ENCODE results near the gene SPDYE4. TPM values are rescaled to one million over a fixed set of nuclear protein-coding genes. Genes with fewer than 3 reads are reported as not detected.

SPDYE4 gene
- total RNA-seq, 2 experiments from 2014 or later: not detected

GRCh38 chr17:8706431-8706830 is 51.9 kb downstream of the SPDYE4 start:
- Histone ChIP-seq H3K27me3 (ENCODE audit: control insufficient read depth in 1 of 2, insufficient read depth in 2 of 2, low read length in 2 of 2) (peaks cover 4 to 8% of the 10 kb centered on the region in 2 experiments), H3K4me1 (ENCODE audit: insufficient read depth, low read length) (no peaks in the 10 kb centered on the region), H3K4me3 (ENCODE audit: low read length) (no peak overlapping the region), H3K27ac (ENCODE audit: low read depth in 1 of 2, low read length in 2 of 2) (no peak overlapping the region), H3K9me3 (ENCODE audit: control insufficient read depth in 1 of 2, insufficient read depth in 1 of 2, low read length in 2 of 2) (peaks cover 0 to 1% of the 10 kb centered on the region in 2 experiments), H3K36me3 (ENCODE audit: insufficient read depth, low read length) (no peaks in the 10 kb centered on the region)
- intact Hi-C loops (cut with DNase I, micrococcal nuclease): no loop called here
- no peaks in the 10 kb centered on the region for H3K36me3 Mint-ChIP-seq (ENCODE audit: low read depth)
- POLR2A ChIA-PET: no interaction called here
- H3K4me3 Mint-ChIP-seq: no peak overlapping the region
- H3K27me3 Mint-ChIP-seq: peaks cover 39% of the 10 kb centered on the region
- ATAC-seq (ENCODE audit: poor library complexity) (no peak), DNase-seq (no peak)
- TF ChIP-seq, protein P1, sequence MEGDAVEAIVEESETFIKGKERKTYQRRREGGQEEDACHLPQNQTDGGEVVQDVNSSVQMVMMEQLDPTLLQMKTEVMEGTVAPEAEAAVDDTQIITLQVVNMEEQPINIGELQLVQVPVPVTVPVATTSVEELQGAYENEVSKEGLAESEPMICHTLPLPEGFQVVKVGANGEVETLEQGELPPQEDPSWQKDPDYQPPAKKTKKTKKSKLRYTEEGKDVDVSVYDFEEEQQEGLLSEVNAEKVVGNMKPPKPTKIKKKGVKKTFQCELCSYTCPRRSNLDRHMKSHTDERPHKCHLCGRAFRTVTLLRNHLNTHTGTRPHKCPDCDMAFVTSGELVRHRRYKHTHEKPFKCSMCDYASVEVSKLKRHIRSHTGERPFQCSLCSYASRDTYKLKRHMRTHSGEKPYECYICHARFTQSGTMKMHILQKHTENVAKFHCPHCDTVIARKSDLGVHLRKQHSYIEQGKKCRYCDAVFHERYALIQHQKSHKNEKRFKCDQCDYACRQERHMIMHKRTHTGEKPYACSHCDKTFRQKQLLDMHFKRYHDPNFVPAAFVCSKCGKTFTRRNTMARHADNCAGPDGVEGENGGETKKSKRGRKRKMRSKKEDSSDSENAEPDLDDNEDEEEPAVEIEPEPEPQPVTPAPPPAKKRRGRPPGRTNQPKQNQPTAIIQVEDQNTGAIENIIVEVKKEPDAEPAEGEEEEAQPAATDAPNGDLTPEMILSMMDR (IDR thresholded peaks at IDR 0.05): no peak
- no peaks in the 10 kb centered on the region for H3K9me3 Mint-ChIP-seq
- H3K27ac Mint-ChIP-seq: no peak overlapping the region
- no peaks in the 10 kb centered on the region for H3K4me1 Mint-ChIP-seq (ENCODE audit: low read depth)
- CTCF ChIA-PET: no interaction called here

GRCh38 chr17:8705427-8705826 is 52.9 kb downstream of the SPDYE4 start:
- CTCF ChIA-PET: no interaction called here
- H3K9me3 Mint-ChIP-seq: no peaks in the 10 kb centered on the region
- no peak overlapping the region for H3K27ac ChIP-seq (ENCODE audit: low read depth in 1 of 2, low read length in 2 of 2)
- no peak overlapping the region for H3K27ac Mint-ChIP-seq
- intact Hi-C loops (cut with DNase I, micrococcal nuclease): no loop called here
- peaks cover 4 to 8% of the 10 kb centered on the region in 2 experiments for H3K27me3 ChIP-seq (ENCODE audit: control insufficient read depth in 1 of 2, insufficient read depth in 2 of 2, low read length in 2 of 2)
- POLR2A ChIA-PET: no interaction called here
- H3K9me3 ChIP-seq (ENCODE audit: control insufficient read depth in 1 of 2, insufficient read depth in 1 of 2, low read length in 2 of 2): peaks cover 0 to 4% of the 10 kb centered on the region in 2 experiments
- DNase-seq (no peak), ATAC-seq (ENCODE audit: poor library complexity) (no peak)
- H3K36me3 ChIP-seq (ENCODE audit: insufficient read depth, low read length): no peaks in the 10 kb centered on the region
- TF ChIP-seq, protein P1 (IDR thresholded peaks at IDR 0.05): no peak
- peaks cover 39% of the 10 kb centered on the region for H3K27me3 Mint-ChIP-seq
- no peak overlapping the region for H3K4me3 Mint-ChIP-seq
- no peaks in the 10 kb centered on the region for H3K36me3 Mint-ChIP-seq (ENCODE audit: low read depth)
- no peaks in the 10 kb centered on the region for H3K4me1 Mint-ChIP-seq (ENCODE audit: low read depth)
- no peaks in the 10 kb centered on the region for H3K4me1 ChIP-seq (ENCODE audit: insufficient read depth, low read length)
- H3K4me3 ChIP-seq (ENCODE audit: low read length): no peak overlapping the region

DNA sequence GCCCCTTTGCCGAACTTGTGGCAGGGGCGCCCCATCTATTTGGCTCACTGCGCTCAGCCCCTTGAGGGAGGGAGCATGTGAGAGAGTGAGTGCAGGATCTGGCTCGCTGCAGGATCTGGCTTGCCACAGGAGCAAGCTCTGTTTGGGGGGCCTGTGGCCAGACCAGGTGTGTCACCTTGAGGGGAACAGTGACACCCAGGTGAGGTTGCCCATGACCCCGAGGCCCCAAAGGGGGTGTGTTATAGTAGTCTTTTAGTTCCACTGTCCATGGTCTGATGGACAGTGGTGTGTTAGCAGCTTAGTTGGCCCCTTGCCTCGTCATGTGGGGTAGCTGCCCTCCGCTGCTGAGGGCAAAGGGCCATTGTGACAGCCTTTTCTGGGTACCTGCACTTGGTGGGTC is 55.3 kb downstream of the SPDYE4 start:
- TF ChIP-seq, protein P1 (IDR thresholded peaks at IDR 0.05): no peak
- CTCF ChIA-PET: no interaction called here

More for the DNA sequence above, 55.3 kb downstream of the SPDYE4 start:
- intact Hi-C loops (cut with DNase I, micrococcal nuclease): no loop called here
- H3K4me1 Mint-ChIP-seq (ENCODE audit: low read depth): no peaks in the 10 kb centered on the region
- no peak overlapping the region for H3K4me3 Mint-ChIP-seq
- DNase-seq (no peak), ATAC-seq (ENCODE audit: poor library complexity) (no peak)
- Histone ChIP-seq H3K4me3 (ENCODE audit: low read length) (no peak overlapping the region), H3K9me3 (ENCODE audit: control insufficient read depth in 1 of 2, insufficient read depth in 1 of 2, low read length in 2 of 2) (peaks cover 0 to 4% of the 10 kb centered on the region in 2 experiments), H3K4me1 (ENCODE audit: insufficient read depth, low read length) (peaks cover 3% of the 10 kb centered on the region), H3K27ac (ENCODE audit: low read depth in 1 of 2, low read length in 2 of 2) (no peak overlapping the region), H3K27me3 (ENCODE audit: control insufficient read depth in 1 of 2, insufficient read depth in 2 of 2, low read length in 2 of 2) (peaks cover 5 to 11% of the 10 kb centered on the region in 2 experiments), H3K36me3 (ENCODE audit: insufficient read depth, low read length) (no peaks in the 10 kb centered on the region)
- no peaks in the 10 kb centered on the region for H3K36me3 Mint-ChIP-seq (ENCODE audit: low read depth)
- H3K27me3 Mint-ChIP-seq: peaks cover 36% of the 10 kb centered on the region
- no peaks in the 10 kb centered on the region for H3K9me3 Mint-ChIP-seq
- POLR2A ChIA-PET: no interaction called here
- H3K27ac Mint-ChIP-seq: no peak overlapping the region
